Endothelial cell of umbilical vein (primary cell): ENCODE measurements around the gene NTN1. TPM values are rescaled to one million over a fixed set of nuclear protein-coding genes. Genes with fewer than 3 reads are reported as not detected.

Experiments
- BruUV-seq: library from RNA; stranded (reverse); fragments of 400-500 nt; replicated peaks from 2 replicates; lab custom pipeline; 2021; lab: Mats Ljungman, UMichigan
- CTCF ChIA-PET: fragments of 300-600, 350-600 bp; sonication (Branson Sonifier 250); formaldehyde crosslinking; loops from one replicate; lab custom pipeline; 2021; ENCODE audit warnings: antibody characterized with exemption, inconsistent platforms; lab: Charles Lee
- POLR2A ChIA-PET: fragments of 300-600, 350-600 bp; sonication (Branson Sonifier 250); formaldehyde crosslinking; loops from one replicate; lab custom pipeline; 2021; ENCODE audit warnings: antibody characterized with exemption, inconsistent platforms; lab: Charles Lee
- DNase-seq: peaks from one replicate; pipeline ENCODE4 v3.0.0-alpha.2; 2011; ENCODE audit warnings: low read depth, low spot score
- FAIRE-seq: peaks from 2 replicates; lab custom pipeline; 2011; peaks lifted over from hg19 to GRCh38; lab: Jason Lieb, UNC
- H2AFZ ChIP-seq: 2 replicates; pipeline ENCODE4 v1.6.0; 2012; ENCODE audit warnings: low read depth, low read length, control low read depth, inconsistent platforms
- H3K27ac ChIP-seq: 2 replicates; pipeline ENCODE4 v1.5.1; 2011; ENCODE audit warnings: low read depth, mild to moderate bottlenecking, control low read depth, low read length, moderate library complexity; ENCODE audit not compliant: insufficient read depth
- H3K27me3 ChIP-seq, 2 experiments: 2 replicates each; pipeline versions ENCODE4 v1.6.0 to v1.6.1; 2011; ENCODE audit warnings: low read length in 2 of 2, mixed read lengths in 1 of 2; ENCODE audit not compliant: control insufficient read depth in 2 of 2, insufficient read depth in 2 of 2
- H3K36me3 ChIP-seq, 2 experiments: 2 replicates in 1 of 2; 3 replicates in 1 of 2; pipeline ENCODE4 v1.5.1; 2011; ENCODE audit warnings: low read length in 2 of 2, mild to moderate bottlenecking in 1 of 2, moderate library complexity in 1 of 2; ENCODE audit not compliant: control insufficient read depth in 2 of 2, insufficient read depth in 2 of 2; ENCODE audit errors: extremely low read depth in 1 of 2
- H3K4me1 ChIP-seq: 3 replicates; pipeline ENCODE4 v1.5.1; 2011; ENCODE audit warnings: mild to moderate bottlenecking, low read length; ENCODE audit not compliant: control insufficient read depth, insufficient read depth; ENCODE audit errors: extremely low read depth
- H3K4me2 ChIP-seq: 2 replicates; pipeline ENCODE4 v1.6.1; 2011; ENCODE audit warnings: low read length, control low read depth, mixed read lengths; ENCODE audit not compliant: insufficient read depth
- H3K4me3 ChIP-seq, 3 experiments: fragments of 200-600 bp in 1 of 3; sonication (generic), shearing (Covaris generic) in 1 of 3; replicated peaks in 1 of 3; 2 replicates each; pipeline ENCODE4 v1.5.1; 2011 to 2016; ENCODE audit warnings: control low read depth in 3 of 3, low read length in 3 of 3, mild to moderate bottlenecking in 2 of 3, inconsistent platforms in 1 of 3, low read depth in 1 of 3, moderate library complexity in 1 of 3; ENCODE audit not compliant: insufficient read depth in 1 of 3
- H3K79me2 ChIP-seq: 2 replicates; pipeline ENCODE4 v1.6.0; 2012; ENCODE audit warnings: low read length, inconsistent platforms; ENCODE audit not compliant: control insufficient read depth, insufficient read depth
- H3K9ac ChIP-seq: replicated peaks from 2 replicates; pipeline ENCODE3; 2011; ENCODE audit warnings: low read length, control low read depth; ENCODE audit not compliant: insufficient read depth; ENCODE audit errors: extremely low read depth
- H3K9me1 ChIP-seq: replicated peaks from 3 replicates; pipeline ENCODE4 v1.6.0; 2011; ENCODE audit warnings: mild to moderate bottlenecking, low read length; ENCODE audit not compliant: control insufficient read depth, insufficient read depth; ENCODE audit errors: extremely low read depth
- H3K9me3 ChIP-seq: replicated peaks from 2 replicates; pipeline ENCODE4 v1.5.1; 2012; ENCODE audit warnings: low read length, inconsistent platforms; ENCODE audit not compliant: control insufficient read depth, insufficient read depth
- H4K20me1 ChIP-seq: replicated peaks from 2 replicates; pipeline ENCODE3; 2011; ENCODE audit warnings: mild to moderate bottlenecking, low read length; ENCODE audit not compliant: control insufficient read depth, insufficient read depth; ENCODE audit errors: extremely low read depth
- CTCF ChIP-seq, 2 donors: IDR thresholded peaks; 1 replicate in 1 of 2; 2 replicates in 1 of 2; pipeline ENCODE4 v1.5.1; 2011; ENCODE audit warnings: low read length in 2 of 2, mild to moderate bottlenecking in 2 of 2, moderate library complexity in 2 of 2, control low read depth in 1 of 2, inconsistent platforms in 1 of 2, low read depth in 1 of 2; ENCODE audit not compliant: insufficient read depth in 1 of 2; ENCODE audit errors: extremely low read depth in 1 of 2
- EZH2 ChIP-seq: IDR thresholded peaks from 2 replicates; pipeline ENCODE4 v1.6.1; 2012; ENCODE audit warnings: borderline replicate concordance, low read depth, mild to moderate bottlenecking, moderate library complexity, low read length, inconsistent platforms; ENCODE audit not compliant: severe bottlenecking
- FOS ChIP-seq: IDR thresholded peaks from 2 replicates; pipeline ENCODE4 v1.6.1; 2011; ENCODE audit warnings: mild to moderate bottlenecking, low read length, moderate library complexity, borderline replicate concordance; ENCODE audit not compliant: insufficient read depth
- GATA2 ChIP-seq: IDR thresholded peaks from 2 replicates; pipeline ENCODE4 v1.7.0; 2011; ENCODE audit warnings: low read depth, mild to moderate bottlenecking, moderate library complexity, mixed read lengths, low read length; ENCODE audit not compliant: insufficient read length, insufficient read depth
- JUN ChIP-seq: IDR thresholded peaks from 2 replicates; pipeline ENCODE4 v1.6.1; 2011; ENCODE audit warnings: borderline replicate concordance, low read depth; ENCODE audit not compliant: insufficient read length, insufficient read depth
- MYC ChIP-seq: IDR thresholded peaks from one replicate; pipeline ENCODE4 v1.6.1; 2011; ENCODE audit warnings: mild to moderate bottlenecking, low read depth, low read length
- POLR2A ChIP-seq: IDR thresholded peaks from 2 replicates; pipeline ENCODE4 v1.6.1; 2012; ENCODE audit warnings: low read depth, mild to moderate bottlenecking, control low read depth, low read length
- POLR2AphosphoS5 ChIP-seq: IDR thresholded peaks from 2 replicates; pipeline ENCODE4 v1.6.1; 2012; ENCODE audit warnings: low read depth, mild to moderate bottlenecking, control low read depth, low read length, moderate library complexity; ENCODE audit not compliant: insufficient read depth
- dilution Hi-C: fragments of 300-500 bp; cut with MboI; formaldehyde crosslinking; loops from one replicate; pipeline ENCODE4 v1.15.0; 2019; ENCODE audit warnings: low sequenced_read_pairs; ENCODE audit not compliant: extremely low pct_ligation_motif_present
- intact Hi-C: fragments of 100-400 bp; cut with micrococcal nuclease; formaldehyde crosslinking; loops from one replicate; pipeline ENCODE4 v1.10.0; 2022
- polyA plus RNA-seq, 4 experiments: library from polyadenylated mRNA; depleted of rRNA in 3 of 4; stranded (reverse) in 3 of 4; unstranded in 1 of 4; fragments of >200 nt; gene quantifications; 2 replicates each; pipeline versions ENCODE4 v1.2.1 to v1.2.3, GENCODE V29; 2011 to 2012; ENCODE audit warnings: missing spikeins in 1 of 4
- total RNA-seq: library from RNA; stranded (reverse); gene quantifications from 2 replicates; pipeline ENCODE4 v1.2.3, GENCODE V29; 2021
- TF ChIP-seq, protein P1 (sequence below): IDR thresholded peaks from 2 replicates; pipeline ENCODE4 v1.6.1; 2011; ENCODE audit not compliant: insufficient read depth, insufficient read length

NTN1 gene
- total and polyA plus RNA-seq, 2 donors (not counting 3 experiments of a cell fraction or from before 2014, with no cell fraction given), result 0.10 to 0.18 TPM

GRCh38 chr17:9052921-9053320 lies 31.6 kb downstream of the NTN1 start:
- Histone ChIP-seq H3K9me3 (no peaks in the 10 kb centered on the region), H3K9ac (no peak overlapping the region), H3K4me3 (no peak overlapping the region), H3K36me3 (no peaks in the 10 kb centered on the region), H3K9me1 (no peaks in the 10 kb centered on the region), H3K79me2 (no peaks in the 10 kb centered on the region), H4K20me1 (no peaks in the 10 kb centered on the region), H3K27me3 (no peaks in the 10 kb centered on the region), H3K4me2 (no peak overlapping the region), H2AFZ (no peak overlapping the region), H3K27ac (no peak overlapping the region), H3K4me1 (no peaks in the 10 kb centered on the region)
- intact Hi-C loops (no loop called here), dilution Hi-C loops (no loop called here)
- DNase-seq (no peak), FAIRE-seq (no peak)
- no TSS peak for BruUV-seq
- ChIA-PET POLR2A (interaction anchor here (0.6 kb wide), 1 partner anchor 45 kb away, joined by 16 read pairs; no protein-coding TSS in a partner anchor), CTCF (no interaction called here)
- TF ChIP-seq, protein P1, sequence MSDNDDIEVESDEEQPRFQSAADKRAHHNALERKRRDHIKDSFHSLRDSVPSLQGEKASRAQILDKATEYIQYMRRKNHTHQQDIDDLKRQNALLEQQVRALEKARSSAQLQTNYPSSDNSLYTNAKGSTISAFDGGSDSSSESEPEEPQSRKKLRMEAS, result no peak
- TF ChIP-seq FOS (no peak), GATA2 (no peak)

GRCh38 chr17:9053406-9053805 lies 32.1 kb downstream of the NTN1 start:
- Histone ChIP-seq H3K9me1 (no peaks in the 10 kb centered on the region), H3K27ac (no peak overlapping the region), H3K36me3 (no peaks in the 10 kb centered on the region), H3K4me2 (no peak overlapping the region), H3K4me3 (no peak overlapping the region), H2AFZ (no peak overlapping the region), H4K20me1 (no peaks in the 10 kb centered on the region), H3K9ac (no peak overlapping the region), H3K9me3 (no peaks in the 10 kb centered on the region), H3K27me3 (no peaks in the 10 kb centered on the region), H3K4me1 (no peaks in the 10 kb centered on the region), H3K79me2 (no peaks in the 10 kb centered on the region)
- FAIRE-seq (no peak), DNase-seq (no peak)
- BruUV-seq, result no TSS peak
- intact Hi-C loops (no loop called here), dilution Hi-C loops (no loop called here)
- CTCF ChIA-PET, result no interaction called here
- TF ChIP-seq FOS (no peak), POLR2A (no peak), POLR2AphosphoS5 (no peak), GATA2 (no peak), CTCF (IDR thresholded peaks at IDR 0.05; ENCODE audit: extremely low read depth in 1 of 2, insufficient read depth in 1 of 2, low read depth in 1 of 2, low read length in 2 of 2) (no peak), MYC (no peak), EZH2 (no peak), JUN (no peak)
- TF ChIP-seq, protein P1, result no peak
- POLR2A ChIA-PET, result no interaction called here
